ENCODE data around the gene METTL25. TPM values are rescaled to one million over a fixed set of nuclear protein-coding genes. Genes with fewer than 3 reads are reported as not detected.

METTL25 gene
- polyA plus RNA-seq, 3 donors from 2014 or later: 10.3 to 15.7 (median 12.7) TPM

- H3K27me3 Mint-ChIP-seq (ENCODE audit: low read depth in 3 of 3): peaks cover 0 to 2% (median 0%) of the 10 kb centered on the region in 3 donors
- H3K36me3 Mint-ChIP-seq: peaks cover 12 to 29% (median 27%) of the 10 kb centered on the region in 3 donors
- DNase-seq: no peak
- no peaks in the 10 kb centered on the region for H3K4me1 Mint-ChIP-seq
- H3K4me3 Mint-ChIP-seq: no peak overlapping the region
- H3K27ac Mint-ChIP-seq: no peak overlapping the region
- H3K9me3 Mint-ChIP-seq: peaks cover 0 to 6% (median 1%) of the 10 kb centered on the region in 6 donors
These were observed 56.6 kb downstream of the METTL25 start for GRCh38 chr12:82414926-82415325.

GRCh38 chr12:82415402-82415801 lies 57.1 kb downstream of the METTL25 start:
- Mint-ChIP-seq H3K27ac (no peak overlapping the region), H3K9me3 (peaks cover 0 to 6% (median 1%) of the 10 kb centered on the region in 6 donors), H3K27me3 (ENCODE audit: low read depth in 3 of 3) (peaks cover 0 to under 1% (median 0%) of the 10 kb centered on the region in 3 donors), H3K36me3 (peaks cover 15 to 32% (median 29%) of the 10 kb centered on the region in 3 donors), H3K4me3 (no peak overlapping the region), H3K4me1 (no peaks in the 10 kb centered on the region)
- no peak for DNase-seq

- H3K9me3 Mint-ChIP-seq: peaks cover 0 to 6% (median 2%) of the 10 kb centered on the region in 6 donors
- no peak overlapping the region for H3K27ac Mint-ChIP-seq
- no peak overlapping the region for H3K4me3 Mint-ChIP-seq
- H3K27me3 Mint-ChIP-seq (ENCODE audit: low read depth in 3 of 3): peaks cover 0 to 5% (median 2%) of the 10 kb centered on the region in 3 donors
- peaks cover 0 to 8% (median 1%) of the 10 kb centered on the region in 3 donors for H3K36me3 Mint-ChIP-seq
- DNase-seq: no peak
- peaks cover 23 to 25% of the 10 kb centered on the region in 2 donors for H3K4me1 Mint-ChIP-seq
These were observed 66.9 kb downstream of the METTL25 start for GRCh38 chr12:82425241-82425640.

DNA sequence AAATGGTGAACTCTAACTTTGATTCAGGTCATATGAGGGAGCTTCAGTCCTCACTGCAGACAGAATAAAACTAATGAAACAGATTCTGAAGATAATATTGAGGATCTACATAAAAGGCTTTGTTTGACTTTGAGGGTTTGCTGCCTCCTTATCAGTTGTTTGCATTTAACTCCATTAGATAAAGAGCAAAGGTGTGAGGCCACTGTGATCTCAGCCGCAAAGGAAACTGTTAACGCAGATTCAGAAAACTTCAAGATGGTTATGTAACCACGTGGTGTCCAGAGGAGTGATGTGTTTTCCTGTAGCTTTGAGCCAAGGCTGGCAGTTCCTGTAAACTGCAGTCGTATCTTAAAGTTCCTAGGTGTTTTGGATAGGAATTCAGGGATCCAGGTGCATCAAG lies 67.8 kb downstream of the METTL25 start:
- Mint-ChIP-seq H3K27me3 (ENCODE audit: low read depth in 3 of 3) (peaks cover 0 to 4% (median 2%) of the 10 kb centered on the region in 3 donors), H3K36me3 (peaks cover 0 to 4% (median 0%) of the 10 kb centered on the region in 3 donors), H3K4me1 (peaks cover 23 to 25% of the 10 kb centered on the region in 2 donors), H3K9me3 (peaks cover 0 to 6% (median 1%) of the 10 kb centered on the region in 6 donors), H3K4me3 (no peak overlapping the region), H3K27ac (peak overlapping the region in 1 of 6 donors; percentile 8)
- DNase-seq: no peak

- Mint-ChIP-seq H3K36me3 (peaks cover 0 to under 1% (median 0%) of the 10 kb centered on the region in 3 donors), H3K27ac (no peak overlapping the region), H3K4me3 (no peak overlapping the region), H3K27me3 (ENCODE audit: low read depth in 3 of 3) (peaks cover 0 to 2% (median 2%) of the 10 kb centered on the region in 3 donors), H3K4me1 (peaks cover 23 to 25% of the 10 kb centered on the region in 2 donors), H3K9me3 (peaks cover 0 to 1% (median 0%) of the 10 kb centered on the region in 6 donors)
- DNase-seq: no peak
These were observed 68.3 kb downstream of the METTL25 start for GRCh38 chr12:82426586-82426985.

DNA sequence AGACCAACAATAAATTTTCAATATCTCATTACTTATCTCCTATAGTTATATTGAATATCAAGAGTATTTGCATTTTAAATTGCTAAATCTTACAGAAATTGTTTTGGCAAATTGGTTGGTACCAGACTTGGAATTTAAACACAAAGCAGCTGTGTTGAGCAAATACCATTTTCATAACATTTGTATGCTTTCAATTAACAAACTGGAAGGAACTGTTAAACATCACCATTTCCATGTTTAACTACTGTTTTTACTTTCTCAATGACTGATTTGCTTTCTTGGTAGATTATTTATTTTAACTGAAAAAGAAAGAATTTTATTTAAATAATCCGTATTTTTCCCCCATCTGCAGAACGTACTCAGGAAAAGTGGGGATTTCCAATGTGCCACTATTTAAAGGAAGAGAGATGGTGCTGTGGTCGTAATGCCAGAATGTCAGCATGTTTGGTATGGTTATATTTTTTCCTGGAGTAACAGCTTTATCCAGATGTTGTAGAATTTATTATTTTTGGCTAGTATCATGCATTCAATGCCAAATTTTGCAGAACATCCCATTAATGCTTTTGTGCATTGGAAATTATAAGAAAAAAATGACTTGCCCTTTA lies 72.3 kb downstream of the METTL25 start:
- Mint-ChIP-seq H3K27me3 (ENCODE audit: low read depth in 3 of 3) (peaks cover 0 to 2% (median 0%) of the 10 kb centered on the region in 3 donors), H3K36me3 (peaks cover 0 to 3% (median 0%) of the 10 kb centered on the region in 3 donors), H3K27ac (no peak overlapping the region), H3K4me1 (peaks cover 11 to 13% of the 10 kb centered on the region in 2 donors), H3K4me3 (no peak overlapping the region), H3K9me3 (no peaks in the 10 kb centered on the region)
- no peak for DNase-seq

- Mint-ChIP-seq H3K9me3 (no peaks in the 10 kb centered on the region), H3K27me3 (ENCODE audit: low read depth in 3 of 3) (no peaks in the 10 kb centered on the region)
These were observed 76.1 kb downstream of the METTL25 start for GRCh38 chr12:82434392-82434911.

DNA sequence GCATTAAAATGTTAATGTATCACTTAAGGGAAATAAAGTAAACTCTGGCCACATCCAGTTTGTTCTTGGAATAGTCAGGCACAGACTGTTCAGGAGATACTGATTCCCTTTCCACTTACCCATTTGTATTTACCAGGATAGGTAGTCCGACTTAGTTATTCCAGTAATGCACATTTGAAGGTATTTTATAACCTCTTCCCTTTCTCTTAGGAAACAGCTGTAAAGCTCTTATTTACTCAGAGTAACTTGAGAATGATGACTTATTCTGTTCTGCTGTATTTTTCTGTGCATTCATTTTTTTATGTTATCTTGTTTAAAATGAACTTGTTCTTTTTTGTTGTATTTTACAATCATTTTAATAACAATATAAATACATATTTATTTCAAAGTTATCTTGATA lies 78.0 kb downstream of the METTL25 start:
- H3K4me1 Mint-ChIP-seq: no peaks in the 10 kb centered on the region
- peaks cover 14 to 30% (median 17%) of the 10 kb centered on the region in 3 donors for H3K36me3 Mint-ChIP-seq
- no peak for DNase-seq
- H3K9me3 Mint-ChIP-seq: no peaks in the 10 kb centered on the region
- H3K27ac Mint-ChIP-seq: no peak overlapping the region
- no peak overlapping the region for H3K4me3 Mint-ChIP-seq
- H3K27me3 Mint-ChIP-seq (ENCODE audit: low read depth in 3 of 3): no peaks in the 10 kb centered on the region

More at GRCh38 chr12:82434392-82434911, 76.1 kb downstream of the METTL25 start:
- DNase-seq: no peak
- Mint-ChIP-seq H3K4me3 (no peak overlapping the region), H3K36me3 (peaks cover under 1 to 10% (median under 1%) of the 10 kb centered on the region in 3 donors), H3K27ac (no peak overlapping the region), H3K4me1 (no peaks in the 10 kb centered on the region)

- no peak overlapping the region for H3K27ac Mint-ChIP-seq
- H3K27me3 Mint-ChIP-seq (ENCODE audit: low read depth in 3 of 3): no peaks in the 10 kb centered on the region
- no peak for DNase-seq
- H3K4me3 Mint-ChIP-seq: no peak overlapping the region
- peaks cover 22 to 40% (median 23%) of the 10 kb centered on the region in 3 donors for H3K36me3 Mint-ChIP-seq
- no peaks in the 10 kb centered on the region for H3K9me3 Mint-ChIP-seq
- no peaks in the 10 kb centered on the region for H3K4me1 Mint-ChIP-seq
These were observed 79.4 kb downstream of the METTL25 start for GRCh38 chr12:82437744-82438143.

DNA sequence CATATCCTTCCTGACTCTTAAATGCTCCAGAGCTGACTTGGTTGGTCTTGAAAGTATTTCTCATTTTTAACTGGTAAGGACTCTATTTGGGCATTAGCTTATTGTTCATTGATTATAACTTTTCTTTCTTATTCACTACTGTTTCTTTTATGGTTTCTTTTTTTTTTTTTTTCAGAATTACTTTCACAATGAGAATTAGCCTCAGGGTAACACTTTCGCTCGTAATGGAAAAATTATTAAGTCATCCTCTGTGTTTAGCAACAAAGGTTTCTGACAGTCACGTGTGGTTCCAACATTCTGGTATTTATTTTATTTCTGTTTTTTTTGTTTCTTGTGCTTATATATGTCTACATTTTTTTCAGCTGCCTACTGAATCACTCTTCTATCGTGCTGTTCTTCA lies 80.0 kb downstream of the METTL25 start:
- peaks cover 25 to 45% (median 29%) of the 10 kb centered on the region in 3 donors for H3K36me3 Mint-ChIP-seq
- no peaks in the 10 kb centered on the region for H3K9me3 Mint-ChIP-seq
- no peaks in the 10 kb centered on the region for H3K4me1 Mint-ChIP-seq
- no peak overlapping the region for H3K27ac Mint-ChIP-seq
- no peaks in the 10 kb centered on the region for H3K27me3 Mint-ChIP-seq (ENCODE audit: low read depth in 3 of 3)
- DNase-seq: no peak
- H3K4me3 Mint-ChIP-seq: no peak overlapping the region

- no peaks in the 10 kb centered on the region for H3K27me3 Mint-ChIP-seq (ENCODE audit: low read depth in 3 of 3)
- no peaks in the 10 kb centered on the region for H3K9me3 Mint-ChIP-seq
- H3K4me3 Mint-ChIP-seq: no peak overlapping the region
- peaks cover 33 to 58% (median 41%) of the 10 kb centered on the region in 3 donors for H3K36me3 Mint-ChIP-seq
- no peaks in the 10 kb centered on the region for H3K4me1 Mint-ChIP-seq
- no peak overlapping the region for H3K27ac Mint-ChIP-seq
- no peak for DNase-seq
These were observed 82.6 kb downstream of the METTL25 start for GRCh38 chr12:82440885-82441284.

- H3K27ac Mint-ChIP-seq: no peak overlapping the region
- H3K4me1 Mint-ChIP-seq: no peaks in the 10 kb centered on the region
- peaks cover 0 to 1% (median 0%) of the 10 kb centered on the region in 3 donors for H3K27me3 Mint-ChIP-seq (ENCODE audit: low read depth in 3 of 3)
- H3K36me3 Mint-ChIP-seq: peaks cover under 1 to 16% (median 7%) of the 10 kb centered on the region in 3 donors
- no peaks in the 10 kb centered on the region for H3K9me3 Mint-ChIP-seq
- H3K4me3 Mint-ChIP-seq: no peak overlapping the region
- DNase-seq: no peak
These were observed 90.7 kb downstream of the METTL25 start for GRCh38 chr12:82448911-82449578.

DNA sequence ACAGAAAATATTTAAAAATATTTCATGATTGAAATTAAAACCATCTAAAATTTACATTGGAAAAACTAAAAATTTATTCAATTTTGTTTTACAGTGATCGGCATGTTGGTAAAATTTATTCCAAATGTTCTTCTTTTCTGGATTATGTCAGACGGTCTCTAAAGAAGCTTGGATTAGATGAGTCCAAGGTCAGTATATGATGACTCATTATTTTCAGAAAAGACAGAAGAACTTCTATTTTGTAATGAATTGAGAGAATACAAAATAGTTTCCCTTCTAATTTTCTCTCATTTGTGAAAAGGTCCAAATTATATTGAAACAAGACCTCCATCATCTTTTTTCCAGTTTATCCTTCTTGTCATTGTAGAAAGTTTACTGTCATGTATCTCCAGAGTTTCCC lies 98.3 kb downstream of the METTL25 start:
- Mint-ChIP-seq H3K27me3 (ENCODE audit: low read depth in 3 of 3) (no peaks in the 10 kb centered on the region), H3K4me3 (no peak overlapping the region), H3K4me1 (no peaks in the 10 kb centered on the region), H3K27ac (no peak overlapping the region), H3K36me3 (peaks cover 7 to 35% (median 18%) of the 10 kb centered on the region in 3 donors), H3K9me3 (no peaks in the 10 kb centered on the region)
- DNase-seq: no peak

DNA sequence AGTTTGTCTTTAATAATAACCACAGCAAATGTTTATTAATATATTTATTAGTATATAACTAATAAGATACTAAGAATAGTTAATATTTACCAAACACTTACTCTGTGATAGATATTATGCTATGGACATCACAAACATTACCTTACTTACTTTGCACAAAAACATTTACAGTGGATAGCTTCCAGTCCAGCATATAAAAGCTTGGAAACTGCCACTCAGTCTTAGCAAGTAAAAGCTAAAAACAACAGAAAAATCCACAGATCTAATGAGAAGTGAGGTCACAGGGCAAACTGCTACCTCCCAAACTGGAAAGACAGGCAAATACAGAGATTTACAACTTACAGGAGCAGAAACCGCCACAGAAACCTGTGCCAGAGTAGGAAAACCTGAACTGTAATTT lies 99.8 kb downstream of the METTL25 start:
- DNase-seq: no peak
- Mint-ChIP-seq H3K27ac (no peak overlapping the region), H3K4me1 (no peaks in the 10 kb centered on the region), H3K36me3 (peaks cover 7 to 35% (median 20%) of the 10 kb centered on the region in 3 donors), H3K9me3 (no peaks in the 10 kb centered on the region), H3K4me3 (no peak overlapping the region), H3K27me3 (ENCODE audit: low read depth in 3 of 3) (no peaks in the 10 kb centered on the region)
